Right cardiac atrium (tissue), 5 donors: ENCODE results near the gene THRB. TPM values are rescaled to one million over a fixed set of nuclear protein-coding genes. Genes with fewer than 3 reads are reported as not detected.

ENCODE experiments used
- ATAC-seq, 2 donors: fragments of 200-7000 bp; cut with Tn5 transposase; one replicate each; pipeline versions ENCODE4 v1.8.0 to v1.9.1; 2020; ENCODE audit warnings: moderate library complexity in 2 of 2, mild to moderate bottlenecking in 1 of 2
- DNase-seq, 3 donors: peaks; one replicate each; pipeline ENCODE4 v3.0.0-alpha.2; 2020
- H3K27ac ChIP-seq: one replicate; pipeline ENCODE4 v1.5.1; 2013; ENCODE audit warnings: mild to moderate bottlenecking, low read length, control low read depth, moderate library complexity
- H3K27me3 ChIP-seq: one replicate; pipeline ENCODE4 v1.6.1; 2013; ENCODE audit not compliant: control insufficient read depth, insufficient read depth
- H3K4me1 ChIP-seq: one replicate; pipeline ENCODE4 v1.6.1; 2013; ENCODE audit warnings: low read length; ENCODE audit not compliant: control insufficient read depth, insufficient read depth
- H3K4me3 ChIP-seq: one replicate; pipeline ENCODE4 v1.5.1; 2013; ENCODE audit warnings: low read length, control low read depth
- H3K9me3 ChIP-seq: one replicate; pipeline ENCODE4 v1.6.1; 2013; ENCODE audit warnings: low read length; ENCODE audit not compliant: control insufficient read depth
- WGBS: extraction: QIAGEN DNeasy Blood & Tissue Kit; methylation state at CpG from one replicate; pipeline ENCODE4 v1.1.7; 2013; 5-methylcytosine and 5-hydroxymethylcytosine counted together
- intact Hi-C, 4 donors: fragments of 100-400 bp; cut with DNase I; formaldehyde crosslinking; loops; one replicate each; pipeline versions ENCODE4 v1.11.0 to v1.14.0; 2022 to 2023
- polyA plus RNA-seq: library from polyadenylated mRNA; stranded (reverse); fragments of 200-250 nt; gene quantifications from one replicate; pipeline ENCODE4 v1.2.3, GENCODE V29; 2013
- total RNA-seq, 4 donors: library from RNA; stranded (reverse); fragmentation: NEBNext Ultra II Directional; extraction: Animal tissue kit (Norgen Biotek cat#: 25700); gene quantifications; one replicate each; pipeline ENCODE4 v1.2.1, GENCODE V29; 2021
- donor health status: healthy with polysubstance abuse.
- donor health status: DM: no; HTN: yes; CAD: no.
- donor health status: DM: no; HTN: no; CAD: no.
- donor health status: DM: no; HTN: yes; CAD: no; lungs with severe emphysema.
- donor health status: DM: yes; HTN: yes; CAD: no.

The THRB gene
- total and polyA plus RNA-seq, 5 donors, result 5.3 to 25.0 (median 18.5) TPM

GRCh38 chr3:24220859-24221657 lies 273.6 kb downstream of the THRB start:
- Histone ChIP-seq H3K9me3 (no peaks in the 10 kb centered on the region), H3K4me1 (peaks cover 5% of the 10 kb centered on the region), H3K27me3 (no peaks in the 10 kb centered on the region), H3K4me3 (no peak overlapping the region), H3K27ac (no peak overlapping the region)
- ATAC-seq (peak; percentile 91 to 94), DNase-seq (peak; percentile 23 to 52 (median 30))
- intact Hi-C loops, result no loop called here
- 35% methylated on average over 4 of the region's 4 CpGs for WGBS

GRCh38 chr3:24215502-24215901 lies 279.1 kb downstream of the THRB start:
- no peak for DNase-seq
- WGBS, result 73% methylated on average over 2 of the region's 2 CpGs
- ATAC-seq, result no peak
- Histone ChIP-seq H3K4me3 (no peak overlapping the region), H3K4me1 (peaks cover 3% of the 10 kb centered on the region), H3K9me3 (no peaks in the 10 kb centered on the region), H3K27me3 (no peaks in the 10 kb centered on the region), H3K27ac (no peak overlapping the region)
- intact Hi-C loops, result no loop called here

- 80% methylated on average over 3 of the region's 3 CpGs for WGBS
- Histone ChIP-seq H3K27ac (no peak overlapping the region), H3K9me3 (no peaks in the 10 kb centered on the region), H3K4me3 (no peak overlapping the region), H3K27me3 (no peaks in the 10 kb centered on the region), H3K4me1 (peaks cover 3% of the 10 kb centered on the region)
- intact Hi-C loops, result no loop called here
- DNase-seq (no peak), ATAC-seq (no peak)
Measured at GRCh38 chr3:24211381-24211780, 283.3 kb downstream of the THRB start.

GRCh38 chr3:24202071-24202470 lies 292.6 kb downstream of the THRB start:
- Histone ChIP-seq H3K27ac (no peak overlapping the region), H3K9me3 (no peaks in the 10 kb centered on the region), H3K27me3 (no peaks in the 10 kb centered on the region), H3K4me3 (no peak overlapping the region), H3K4me1 (no peaks in the 10 kb centered on the region)
- intact Hi-C loops, result no loop called here
- DNase-seq (no peak), ATAC-seq (no peak)
- WGBS, result 82% methylated on average over 2 of the region's 2 CpGs

GRCh38 chr3:24201301-24201700 lies 293.3 kb downstream of the THRB start:
- no peak overlapping the region for H3K4me3 ChIP-seq
- intact Hi-C loops, result no loop called here
- H3K27ac ChIP-seq, result no peak overlapping the region
- DNase-seq (no peak), ATAC-seq (no peak)
- no peaks in the 10 kb centered on the region for H3K9me3 ChIP-seq
- H3K4me1 ChIP-seq, result no peaks in the 10 kb centered on the region
- WGBS, result 96% methylated on average over 1 of the region's 1 CpG
- no peaks in the 10 kb centered on the region for H3K27me3 ChIP-seq

GRCh38 chr3:24199775-24200247 lies 294.8 kb downstream of the THRB start:
- Histone ChIP-seq H3K27ac (no peak overlapping the region), H3K4me3 (no peak overlapping the region), H3K4me1 (peaks cover 1% of the 10 kb centered on the region), H3K27me3 (no peaks in the 10 kb centered on the region), H3K9me3 (no peaks in the 10 kb centered on the region)
- DNase-seq (no peak), ATAC-seq (no peak)
- intact Hi-C loops, result no loop called here
- 74% methylated on average over 5 of the region's 5 CpGs for WGBS

GRCh38 chr3:24199300-24199699 lies 295.4 kb downstream of the THRB start:
- Histone ChIP-seq H3K27me3 (no peaks in the 10 kb centered on the region), H3K9me3 (no peaks in the 10 kb centered on the region), H3K4me1 (peaks cover 1% of the 10 kb centered on the region), H3K4me3 (no peak overlapping the region), H3K27ac (no peak overlapping the region)
- intact Hi-C loops, result no loop called here
- WGBS, result 79% methylated on average over 2 of the region's 2 CpGs
- ATAC-seq (no peak), DNase-seq (no peak)

GRCh38 chr3:24198728-24199127 lies 295.9 kb downstream of the THRB start:
- DNase-seq, result no peak
- Histone ChIP-seq H3K4me1 (peaks cover 1% of the 10 kb centered on the region), H3K27ac (no peak overlapping the region), H3K4me3 (no peak overlapping the region), H3K27me3 (no peaks in the 10 kb centered on the region), H3K9me3 (no peaks in the 10 kb centered on the region)
- WGBS, result 88% methylated on average over 1 of the region's 1 CpG
- no peak for ATAC-seq
- intact Hi-C loops, result no loop called here

- H3K27ac ChIP-seq, result no peak overlapping the region
- no peak overlapping the region for H3K4me3 ChIP-seq
- 73% methylated on average over 5 of the region's 5 CpGs for WGBS
- H3K27me3 ChIP-seq, result no peaks in the 10 kb centered on the region
- no peak for DNase-seq
- H3K4me1 ChIP-seq, result peaks cover 1% of the 10 kb centered on the region
- intact Hi-C loops, result no loop called here
- no peaks in the 10 kb centered on the region for H3K9me3 ChIP-seq
- ATAC-seq, result no peak
Measured at GRCh38 chr3:24197809-24198208, 296.8 kb downstream of the THRB start.

GRCh38 chr3:24196526-24196925 lies 298.1 kb downstream of the THRB start:
- intact Hi-C loops, result no loop called here
- H3K27ac ChIP-seq, result no peak overlapping the region
- H3K9me3 ChIP-seq, result no peaks in the 10 kb centered on the region
- ATAC-seq (no peak), DNase-seq (no peak)
- H3K4me1 ChIP-seq, result peaks cover 1% of the 10 kb centered on the region
- no peak overlapping the region for H3K4me3 ChIP-seq
- no peaks in the 10 kb centered on the region for H3K27me3 ChIP-seq

GRCh38 chr3:24195504-24196230 lies 299.0 kb downstream of the THRB start:
- Histone ChIP-seq H3K4me1 (peaks cover 1% of the 10 kb centered on the region), H3K27ac (no peak overlapping the region), H3K4me3 (no peak overlapping the region), H3K9me3 (no peaks in the 10 kb centered on the region), H3K27me3 (no peaks in the 10 kb centered on the region)
- intact Hi-C loops, result no loop called here
- no peak for ATAC-seq
- DNase-seq, result no peak
